HepG2 (cell line): ENCODE results near the gene KLHL40. TPM values are rescaled to one million over a fixed set of nuclear protein-coding genes. Genes with fewer than 3 reads are reported as not detected.

Source experiments
- ATAC-seq: fragments of 200-7000 bp; cut with Tn5 transposase; 3 replicates; pipeline ENCODE4 v1.9.1; 2020; ENCODE audit warnings: mild to moderate bottlenecking, moderate library complexity
- BruUV-seq: library from RNA; stranded (reverse); fragments of 400-500 nt; replicated peaks from 2 replicates; lab custom pipeline; 2021; lab: Mats Ljungman, UMichigan
- CTCF ChIA-PET: fragments of 300-600 bp; formaldehyde crosslinking; extraction: SDS; loops from one replicate; lab custom pipeline; 2021; ENCODE audit warnings: low total read pairs, inconsistent platforms, low intra/inter-chr PET ratio; lab: Yijun Ruan, JAX
- POLR2A ChIA-PET: fragments of 350-600 bp; sonication (Branson Sonifier 250); formaldehyde crosslinking; loops from one replicate; lab custom pipeline; 2020; ENCODE audit warnings: antibody characterized with exemption, inconsistent platforms; lab: Yijun Ruan, JAX
- DNase-seq: peaks from one replicate; pipeline ENCODE4 v3.0.0-alpha.2; 2015; ENCODE audit warnings: low spot score
- FAIRE-seq: peaks from 3 replicates; lab custom pipeline; 2011; peaks lifted over from hg19 to GRCh38; lab: Jason Lieb, UNC
- H2AFZ ChIP-seq: one replicate; pipeline ENCODE4 v1.6.1; 2011; ENCODE audit warnings: low read length, inconsistent platforms
- H3K27ac ChIP-seq: fragments of 300-600 bp; 3 replicates; pipeline ENCODE4 v1.8.0; 2011; ENCODE audit warnings: mixed run types, mild to moderate bottlenecking, mixed read lengths, low read length, inconsistent platforms; ENCODE audit not compliant: insufficient read depth; ENCODE audit errors: extremely low read length
- H3K27me3 ChIP-seq, 2 experiments: fragments of 200-600 bp in 1 of 2; 2 replicates in 1 of 2; 3 replicates in 1 of 2; pipeline versions ENCODE4 v1.6.0 to v1.8.0; 2011; ENCODE audit warnings: low read length in 2 of 2, mild to moderate bottlenecking in 2 of 2, moderate library complexity in 2 of 2, inconsistent platforms in 1 of 2; ENCODE audit not compliant: insufficient read depth in 2 of 2, control insufficient read depth in 1 of 2
- H3K36me3 ChIP-seq, 2 experiments: fragments of 200-600 bp in 1 of 2; replicated peaks in 1 of 2; 2 replicates in 1 of 2; 3 replicates in 1 of 2; pipeline versions ENCODE4 v1.5.1 to v1.8.0; 2011; ENCODE audit warnings: low read length in 2 of 2, inconsistent platforms in 1 of 2; ENCODE audit not compliant: insufficient read depth in 2 of 2, control insufficient read depth in 1 of 2
- H3K4me1 ChIP-seq: 2 replicates; pipeline ENCODE4 v1.5.1; 2012; ENCODE audit warnings: low read length, inconsistent platforms; ENCODE audit not compliant: insufficient read depth
- H3K4me2 ChIP-seq: 2 replicates; pipeline ENCODE4 v1.6.0; 2011; ENCODE audit warnings: low read depth, low read length, inconsistent platforms
- H3K4me3 ChIP-seq, 3 experiments: fragments of 200-600 bp in 1 of 3; sonication (generic), shearing (Covaris generic) in 1 of 3; replicated peaks in 1 of 3; 2 replicates each; pipeline ENCODE4 v1.5.1; 2011 to 2016; ENCODE audit warnings: low read length in 3 of 3, inconsistent platforms in 2 of 3, low read depth in 2 of 3, mild to moderate bottlenecking in 2 of 3, control low read depth in 1 of 3, mixed read lengths in 1 of 3; ENCODE audit not compliant: insufficient read depth in 1 of 3
- H3K79me2 ChIP-seq: one replicate; pipeline ENCODE4 v1.6.1; 2011; ENCODE audit warnings: low read length, inconsistent platforms; ENCODE audit not compliant: insufficient read depth
- H3K9ac ChIP-seq: 2 replicates; pipeline ENCODE4 v1.6.0; 2011; ENCODE audit warnings: mild to moderate bottlenecking, low read depth, low read length, inconsistent platforms; ENCODE audit not compliant: insufficient read depth
- H3K9me3 ChIP-seq: 2 replicates; pipeline ENCODE4 v1.5.1; 2012; ENCODE audit warnings: mild to moderate bottlenecking, low read length
- H4K20me1 ChIP-seq: 2 replicates; pipeline ENCODE4 v1.6.0; 2011; ENCODE audit warnings: inconsistent platforms, mild to moderate bottlenecking, low read length, moderate library complexity; ENCODE audit not compliant: insufficient read depth
- CEBPG ChIP-seq: IDR thresholded peaks from 2 replicates; pipeline ENCODE4 v1.6.1; 2016
- FOXO4 ChIP-seq: sonication (generic); formaldehyde crosslinking; conservative IDR thresholded peaks from 2 replicates; pipeline ENCODE4 v1.8.1; 2023; ENCODE audit warnings: missing genetic modification reagents
- NFKBIZ ChIP-seq: IDR thresholded peaks from 2 replicates; pipeline ENCODE4 v1.6.1; 2018; ENCODE audit warnings: missing genetic modification reagents, missing compliant biosample characterization
- NR2F1 ChIP-seq, 2 experiments: fragments of 450-650 bp in 1 of 2; formaldehyde crosslinking in 1 of 2; IDR thresholded peaks; 2 replicates each; pipeline versions ENCODE4 v1.5.0 to v1.6.1; 2016 to 2020; ENCODE audit warnings: mild to moderate bottlenecking in 1 of 2, missing compliant biosample characterization in 1 of 2, missing genetic modification reagents in 1 of 2, moderate library complexity in 1 of 2
- RERE ChIP-seq: IDR thresholded peaks from 2 replicates; pipeline ENCODE4 v1.6.1; 2016; ENCODE audit warnings: low read depth, missing genetic modification reagents, missing compliant biosample characterization
- SOX13 ChIP-seq, 3 experiments: fragments of 450-650 bp in 1 of 3; sonication (generic) in 1 of 3; formaldehyde crosslinking in 1 of 3; IDR thresholded peaks in 2 of 3; conservative IDR thresholded peaks in 1 of 3; 2 replicates each; pipeline versions ENCODE4 v1.5.0 to v1.6.1; 2016 to 2020; ENCODE audit warnings: antibody characterized with exemption in 1 of 3, mild to moderate bottlenecking in 1 of 3, missing compliant biosample characterization in 1 of 3, missing genetic modification reagents in 1 of 3, moderate library complexity in 1 of 3
- TCF7 ChIP-seq: sonication (generic); IDR thresholded peaks from 2 replicates; pipeline ENCODE4 v1.6.1; 2016; ENCODE audit warnings: antibody characterized with exemption, low read depth
- THRA ChIP-seq: sonication (generic); formaldehyde crosslinking; IDR thresholded peaks from 2 replicates; pipeline ENCODE4 v1.4.0; 2020; ENCODE audit warnings: missing genetic modification reagents, borderline replicate concordance
- TIGD3 ChIP-seq: sonication (generic); formaldehyde crosslinking; IDR thresholded peaks from 2 replicates; pipeline ENCODE4 v1.5.1; 2020; ENCODE audit warnings: mild to moderate bottlenecking, missing genetic modification reagents, borderline replicate concordance
- ZBTB20 ChIP-seq: sonication (generic); formaldehyde crosslinking; IDR thresholded peaks from 2 replicates; pipeline ENCODE4 v1.8.1; 2023; ENCODE audit warnings: missing genetic modification reagents, low read depth, mild to moderate bottlenecking, borderline replicate concordance
- ZFP62 ChIP-seq: sonication (generic); formaldehyde crosslinking; IDR thresholded peaks from 2 replicates; pipeline ENCODE4 v1.4.0; 2020; ENCODE audit warnings: missing genetic modification reagents
- ZNF564 ChIP-seq: sonication (generic); formaldehyde crosslinking; IDR thresholded peaks from 2 replicates; pipeline ENCODE4 v1.8.1; 2023; ENCODE audit warnings: mild to moderate bottlenecking, missing genetic modification reagents
- ZNF703 ChIP-seq: sonication (generic); formaldehyde crosslinking; IDR thresholded peaks from 2 replicates; pipeline ENCODE4 v1.5.1; 2020; ENCODE audit warnings: missing genetic modification reagents, mild to moderate bottlenecking, moderate library complexity, borderline replicate concordance
- WGBS: methylation state at CpG from one replicate; pipeline ENCODE4 v1.1.6; 2017; ENCODE audit warnings: low lambda C conversion rate; 5-methylcytosine and 5-hydroxymethylcytosine counted together
- in situ Hi-C: cut with HindIII; loops from 2 replicates; pipeline ENCODE4 v1.10.0; 2017; ENCODE audit warnings: low pct_unique_long_range_greater_than_20kb; ENCODE audit not compliant: extremely low pct_ligation_motif_present
- intact Hi-C: fragments of 100-400 bp; cut with micrococcal nuclease; formaldehyde crosslinking; loops from one replicate; pipeline ENCODE4 v1.10.0; 2022; ENCODE audit not compliant: unreplicated experiment
- polyA plus RNA-seq, 8 experiments: library from polyadenylated mRNA; depleted of rRNA in 3 of 8; stranded (reverse) in 7 of 8; unstranded in 1 of 8; fragments of >200 nt; fragmentation: Illumina TruSeq in 4 of 8; extraction: Trizol in 4 of 8; gene quantifications; 2 replicates each; pipeline versions ENCODE4 v1.2.1 to v1.2.3, GENCODE V29; 2011 to 2016; ENCODE audit warnings: low read depth in 4 of 8, missing spikeins in 1 of 8, mixed read lengths in 1 of 8; ENCODE audit not compliant: insufficient read depth in 1 of 8
- total RNA-seq, 5 experiments: library from RNA; depleted of rRNA; stranded (reverse); fragments of >200 nt; fragmentation: Illumina TruSeq; extraction: Trizol; gene quantifications; 2 replicates each; pipeline ENCODE4 v1.2.3, GENCODE V29; 2016; ENCODE audit warnings: low read depth in 1 of 5

Gene KLHL40
- total and polyA plus RNA-seq, 2 of the 13 experiments (the other 11 are each of a cell fraction or from before 2014, with no cell fraction given), result not detected

GRCh38 chr3:42718338-42718737 is 33.0 kb downstream of the KLHL40 start (continued):
- no peak for TF ChIP-seq THRA (CRISPR knock-in tag)
- TF ChIP-seq NR2F1 (CRISPR knock-in tag; IDR thresholded peaks at IDR 0.05), result no peak

GRCh38 chr3:42719002-42719401 is 33.7 kb downstream of the KLHL40 start:
- DNase-seq (no peak), FAIRE-seq (no peak), ATAC-seq (no peak)
- Histone ChIP-seq H3K9me3 (no peaks in the 10 kb centered on the region), H3K79me2 (no peaks in the 10 kb centered on the region), H2AFZ (no peak overlapping the region), H3K4me3 (no peak overlapping the region), H3K36me3 (no peaks in the 10 kb centered on the region), H3K27ac (no peak overlapping the region), H3K27me3 (no peaks in the 10 kb centered on the region; a peak in 1 of 5 replicates), H4K20me1 (no peaks in the 10 kb centered on the region), H3K9ac (no peak overlapping the region), H3K4me1 (peaks cover 9% of the 10 kb centered on the region), H3K4me2 (no peak overlapping the region)
- in situ Hi-C loops, result no loop called here
- WGBS, result 62% methylated on average over 6 of the region's 6 CpGs
- intact Hi-C loops, result no loop called here
- CTCF ChIA-PET, result no interaction called here
- no TSS peak for BruUV-seq
- POLR2A ChIA-PET, result no interaction called here
- TF ChIP-seq ZNF703 (CRISPR knock-in tag), result no peak
- no peak for TF ChIP-seq CEBPG
- no peak for TF ChIP-seq NFKBIZ (CRISPR knock-in tag)
- TF ChIP-seq ZNF564 (CRISPR knock-in tag), result no peak
- TF ChIP-seq RERE (CRISPR knock-in tag), result no peak
- TF ChIP-seq TIGD3 (CRISPR knock-in tag), result no peak
- no peak for TF ChIP-seq ZBTB20 (CRISPR knock-in tag)
- no peak for TF ChIP-seq TCF7
- no peak for TF ChIP-seq SOX13 (IDR thresholded peaks at IDR 0.05)
- no peak for TF ChIP-seq SOX13 (CRISPR knock-in tag; conservative IDR thresholded peaks at IDR 0.05 in 1 of 2, IDR thresholded peaks at IDR 0.05 in 1 of 2)
- TF ChIP-seq ZFP62, result no peak
- TF ChIP-seq FOXO4, result no peak
